HepG2 (cell line): ENCODE results near the gene SECTM1. TPM values are rescaled to one million over a fixed set of nuclear protein-coding genes. Genes with fewer than 3 reads are reported as not detected.

Experiments used
- ARHGAP35 ChIP-seq: sonication (generic); formaldehyde crosslinking; IDR thresholded peaks from 2 replicates; pipeline ENCODE4 v1.9.0; 2022; ENCODE audit warnings: mild to moderate bottlenecking, inconsistent platforms, moderate library complexity, missing genetic modification reagents, borderline replicate concordance
- CHCHD3 ChIP-seq: sonication (generic); formaldehyde crosslinking; IDR thresholded peaks from 2 replicates; pipeline ENCODE4 v1.8.0; 2022; ENCODE audit warnings: mild to moderate bottlenecking, missing genetic modification reagents, moderate library complexity
- HES4 ChIP-seq: sonication (generic); formaldehyde crosslinking; IDR thresholded peaks from 2 replicates; pipeline ENCODE4 v1.9.0; 2021; ENCODE audit warnings: mild to moderate bottlenecking, missing genetic modification reagents, borderline replicate concordance
- MBD4 ChIP-seq: IDR thresholded peaks from 2 replicates; pipeline ENCODE4 v1.6.1; 2012; ENCODE audit warnings: low read length, inconsistent platforms, borderline replicate concordance
- NFYC ChIP-seq: IDR thresholded peaks from 2 replicates; pipeline ENCODE4 v1.6.1; 2016; ENCODE audit warnings: missing genetic modification reagents, missing compliant biosample characterization
- NR3C1 ChIP-seq: sonication (generic); formaldehyde crosslinking; IDR thresholded peaks from 2 replicates; pipeline ENCODE4 v1.4.0; 2020; ENCODE audit warnings: missing genetic modification reagents
- SRSF4 ChIP-seq: fragments of 200-400 bp; formaldehyde crosslinking; IDR thresholded peaks from one replicate; pipeline ENCODE4 v1.6.1; 2018; ENCODE audit warnings: mild to moderate bottlenecking, low read depth, low read length, moderate library complexity; ENCODE audit not compliant: poor library complexity, severe bottlenecking
- YEATS2 ChIP-seq: sonication (generic); formaldehyde crosslinking; IDR thresholded peaks from 2 replicates; pipeline ENCODE4 v1.4.0; 2020; ENCODE audit warnings: missing genetic modification reagents, borderline replicate concordance
- ZNF180 ChIP-seq: sonication (generic); formaldehyde crosslinking; IDR thresholded peaks from 2 replicates; pipeline ENCODE4 v1.4.0; 2020; ENCODE audit warnings: low read depth, missing genetic modification reagents, borderline replicate concordance
- ZNF234 ChIP-seq: sonication (generic); formaldehyde crosslinking; conservative IDR thresholded peaks from 2 replicates; pipeline ENCODE4 v1.5.1; 2020; ENCODE audit warnings: mild to moderate bottlenecking, missing genetic modification reagents
- ZNF543 ChIP-seq: sonication (generic); formaldehyde crosslinking; IDR thresholded peaks from 2 replicates; pipeline ENCODE4 v1.4.0; 2020; ENCODE audit warnings: mild to moderate bottlenecking, missing genetic modification reagents
- ZNF558 ChIP-seq: sonication (generic); formaldehyde crosslinking; IDR thresholded peaks from 2 replicates; pipeline ENCODE4 v1.9.0; 2022; ENCODE audit warnings: mild to moderate bottlenecking, missing genetic modification reagents, borderline replicate concordance
- ZNF788 ChIP-seq: sonication (generic); formaldehyde crosslinking; IDR thresholded peaks from 2 replicates; pipeline ENCODE4 v1.5.0; 2020; ENCODE audit warnings: mild to moderate bottlenecking, missing genetic modification reagents, borderline replicate concordance
- ZSCAN25 ChIP-seq: sonication (generic); formaldehyde crosslinking; IDR thresholded peaks from 2 replicates; pipeline ENCODE4 v1.8.0; 2022; ENCODE audit warnings: mild to moderate bottlenecking, missing genetic modification reagents
- polyA plus RNA-seq, 8 experiments: library from polyadenylated mRNA; depleted of rRNA in 3 of 8; stranded (reverse) in 7 of 8; unstranded in 1 of 8; fragments of >200 nt; fragmentation: Illumina TruSeq in 4 of 8; extraction: Trizol in 4 of 8; gene quantifications; 2 replicates each; pipeline versions ENCODE4 v1.2.1 to v1.2.3, GENCODE V29; 2011 to 2016; ENCODE audit warnings: low read depth in 4 of 8, missing spikeins in 1 of 8, mixed read lengths in 1 of 8; ENCODE audit not compliant: insufficient read depth in 1 of 8
- total RNA-seq, 5 experiments: library from RNA; depleted of rRNA; stranded (reverse); fragments of >200 nt; fragmentation: Illumina TruSeq; extraction: Trizol; gene quantifications; 2 replicates each; pipeline ENCODE4 v1.2.3, GENCODE V29; 2016; ENCODE audit warnings: low read depth in 1 of 5
- TF ChIP-seq, protein P1 (sequence below): fragments of 450-650 bp; IDR thresholded peaks from 2 replicates; pipeline ENCODE4 v1.6.1; 2017; ENCODE audit warnings: mild to moderate bottlenecking
- TF ChIP-seq, protein P2 (sequence below): sonication (generic); formaldehyde crosslinking; IDR thresholded peaks from 2 replicates; pipeline ENCODE4 v1.9.0; 2021; ENCODE audit warnings: missing genetic modification reagents, borderline replicate concordance
- TF ChIP-seq, protein P3 (sequence below): sonication (generic); formaldehyde crosslinking; IDR thresholded peaks from 2 replicates; pipeline ENCODE4 v1.4.0; 2020; ENCODE audit warnings: mild to moderate bottlenecking, low read depth, missing genetic modification reagents
- TF ChIP-seq, protein P4 (sequence below): sonication (generic); formaldehyde crosslinking; IDR thresholded peaks from 2 replicates; pipeline ENCODE4 v1.8.1; 2023; ENCODE audit warnings: mild to moderate bottlenecking, missing genetic modification reagents
- TF ChIP-seq, protein P5 (sequence below): sonication (generic); formaldehyde crosslinking; IDR thresholded peaks from 2 replicates; pipeline ENCODE4 v1.4.0; 2020; ENCODE audit warnings: mild to moderate bottlenecking, missing genetic modification reagents

The SECTM1 gene
- total and polyA plus RNA-seq, 2 of the 13 experiments (the other 11 are each of a cell fraction or from before 2014, with no cell fraction given): 3.5 to 5.3 TPM

DNA sequence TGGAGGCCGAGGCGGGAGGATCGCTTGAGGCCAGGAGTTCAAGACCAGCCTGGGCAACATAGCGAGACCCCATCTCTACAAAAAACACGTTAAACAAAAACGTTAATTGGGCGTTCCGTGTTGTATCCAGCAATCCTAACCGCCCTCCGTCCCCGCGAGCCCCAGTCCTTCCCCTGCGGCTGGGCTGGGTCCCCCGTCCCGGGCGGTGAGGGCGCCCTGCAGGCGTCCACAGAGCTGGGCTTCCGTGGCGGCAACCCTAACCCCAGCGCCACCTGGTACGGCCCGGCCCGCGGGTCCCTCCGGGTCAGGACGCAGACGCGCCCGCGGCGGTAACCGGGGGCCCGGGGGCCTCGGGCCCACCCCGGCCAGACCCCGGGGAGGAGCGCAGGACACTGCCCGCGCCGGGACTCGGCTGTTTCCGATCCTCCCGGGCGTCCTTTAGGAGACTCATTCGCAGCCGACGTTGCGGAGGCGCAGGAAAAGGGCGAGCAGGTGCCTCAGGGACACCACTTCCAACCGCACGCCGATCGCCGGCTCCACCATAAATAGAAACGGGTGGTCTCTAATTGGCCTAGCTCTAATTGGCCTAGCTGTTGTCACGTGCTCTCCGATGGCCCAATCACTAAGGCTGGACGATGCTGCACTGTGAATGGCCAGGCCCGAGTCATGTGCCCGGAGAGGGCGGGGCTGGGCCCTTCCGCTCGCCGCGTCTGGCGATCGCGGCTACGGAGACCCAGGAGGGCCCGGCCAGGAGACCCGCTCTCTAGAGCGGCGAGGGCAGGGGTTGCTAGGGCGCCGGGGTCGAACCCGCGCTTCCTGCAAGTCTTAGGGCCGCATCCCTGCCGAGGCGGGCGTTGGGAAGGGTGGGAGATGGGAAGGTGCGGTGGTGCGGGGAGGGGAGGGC is 41.1 kb downstream of the SECTM1 start (continued):
- TF ChIP-seq MBD4 (no peak), SRSF4 (no peak), NR3C1 (CRISPR knock-in tag) (no peak), ZSCAN25 (CRISPR knock-in tag) (peak; percentile 94), CHCHD3 (CRISPR knock-in tag) (0 out of 2 replicates have a peak, but pooled peaks have one; percentile 70), ZNF558 (no peak), HES4 (no peak), ZNF543 (no peak), ZNF234 (CRISPR knock-in tag) (peak; percentile 48; the same call in 1 of the 2 replicates), ZNF788 (CRISPR knock-in tag) (peak; percentile 23; the same call in 1 of the 2 replicates), ZNF180 (CRISPR knock-in tag) (no peak), ARHGAP35 (CRISPR knock-in tag) (peak; percentile 89; the same call in 1 of the 2 replicates), YEATS2 (peak; percentile 84), NFYC (CRISPR knock-in tag) (peak; percentile 96)
- TF ChIP-seq, protein P1, sequence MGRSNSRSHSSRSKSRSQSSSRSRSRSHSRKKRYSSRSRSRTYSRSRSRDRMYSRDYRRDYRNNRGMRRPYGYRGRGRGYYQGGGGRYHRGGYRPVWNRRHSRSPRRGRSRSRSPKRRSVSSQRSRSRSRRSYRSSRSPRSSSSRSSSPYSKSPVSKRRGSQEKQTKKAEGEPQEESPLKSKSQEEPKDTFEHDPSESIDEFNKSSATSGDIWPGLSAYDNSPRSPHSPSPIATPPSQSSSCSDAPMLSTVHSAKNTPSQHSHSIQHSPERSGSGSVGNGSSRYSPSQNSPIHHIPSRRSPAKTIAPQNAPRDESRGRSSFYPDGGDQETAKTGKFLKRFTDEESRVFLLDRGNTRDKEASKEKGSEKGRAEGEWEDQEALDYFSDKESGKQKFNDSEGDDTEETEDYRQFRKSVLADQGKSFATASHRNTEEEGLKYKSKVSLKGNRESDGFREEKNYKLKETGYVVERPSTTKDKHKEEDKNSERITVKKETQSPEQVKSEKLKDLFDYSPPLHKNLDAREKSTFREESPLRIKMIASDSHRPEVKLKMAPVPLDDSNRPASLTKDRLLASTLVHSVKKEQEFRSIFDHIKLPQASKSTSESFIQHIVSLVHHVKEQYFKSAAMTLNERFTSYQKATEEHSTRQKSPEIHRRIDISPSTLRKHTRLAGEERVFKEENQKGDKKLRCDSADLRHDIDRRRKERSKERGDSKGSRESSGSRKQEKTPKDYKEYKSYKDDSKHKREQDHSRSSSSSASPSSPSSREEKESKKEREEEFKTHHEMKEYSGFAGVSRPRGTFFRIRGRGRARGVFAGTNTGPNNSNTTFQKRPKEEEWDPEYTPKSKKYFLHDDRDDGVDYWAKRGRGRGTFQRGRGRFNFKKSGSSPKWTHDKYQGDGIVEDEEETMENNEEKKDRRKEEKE: no peak
- TF ChIP-seq, protein P2, sequence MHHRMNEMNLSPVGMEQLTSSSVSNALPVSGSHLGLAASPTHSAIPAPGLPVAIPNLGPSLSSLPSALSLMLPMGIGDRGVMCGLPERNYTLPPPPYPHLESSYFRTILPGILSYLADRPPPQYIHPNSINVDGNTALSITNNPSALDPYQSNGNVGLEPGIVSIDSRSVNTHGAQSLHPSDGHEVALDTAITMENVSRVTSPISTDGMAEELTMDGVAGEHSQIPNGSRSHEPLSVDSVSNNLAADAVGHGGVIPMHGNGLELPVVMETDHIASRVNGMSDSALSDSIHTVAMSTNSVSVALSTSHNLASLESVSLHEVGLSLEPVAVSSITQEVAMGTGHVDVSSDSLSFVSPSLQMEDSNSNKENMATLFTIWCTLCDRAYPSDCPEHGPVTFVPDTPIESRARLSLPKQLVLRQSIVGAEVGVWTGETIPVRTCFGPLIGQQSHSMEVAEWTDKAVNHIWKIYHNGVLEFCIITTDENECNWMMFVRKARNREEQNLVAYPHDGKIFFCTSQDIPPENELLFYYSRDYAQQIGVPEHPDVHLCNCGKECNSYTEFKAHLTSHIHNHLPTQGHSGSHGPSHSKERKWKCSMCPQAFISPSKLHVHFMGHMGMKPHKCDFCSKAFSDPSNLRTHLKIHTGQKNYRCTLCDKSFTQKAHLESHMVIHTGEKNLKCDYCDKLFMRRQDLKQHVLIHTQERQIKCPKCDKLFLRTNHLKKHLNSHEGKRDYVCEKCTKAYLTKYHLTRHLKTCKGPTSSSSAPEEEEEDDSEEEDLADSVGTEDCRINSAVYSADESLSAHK (CRISPR knock-in tag): no peak; the same call in 1 of the 2 replicates
- TF ChIP-seq, protein P3, sequence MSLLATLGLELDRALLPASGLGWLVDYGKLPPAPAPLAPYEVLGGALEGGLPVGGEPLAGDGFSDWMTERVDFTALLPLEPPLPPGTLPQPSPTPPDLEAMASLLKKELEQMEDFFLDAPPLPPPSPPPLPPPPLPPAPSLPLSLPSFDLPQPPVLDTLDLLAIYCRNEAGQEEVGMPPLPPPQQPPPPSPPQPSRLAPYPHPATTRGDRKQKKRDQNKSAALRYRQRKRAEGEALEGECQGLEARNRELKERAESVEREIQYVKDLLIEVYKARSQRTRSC (CRISPR knock-in tag): no peak
- TF ChIP-seq, protein P4, sequence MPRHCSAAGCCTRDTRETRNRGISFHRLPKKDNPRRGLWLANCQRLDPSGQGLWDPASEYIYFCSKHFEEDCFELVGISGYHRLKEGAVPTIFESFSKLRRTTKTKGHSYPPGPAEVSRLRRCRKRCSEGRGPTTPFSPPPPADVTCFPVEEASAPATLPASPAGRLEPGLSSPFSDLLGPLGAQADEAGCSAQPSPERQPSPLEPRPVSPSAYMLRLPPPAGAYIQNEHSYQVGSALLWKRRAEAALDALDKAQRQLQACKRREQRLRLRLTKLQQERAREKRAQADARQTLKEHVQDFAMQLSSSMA (CRISPR knock-in tag): peak; percentile 38; the same call in 1 of the 2 replicates
- TF ChIP-seq, protein P5, sequence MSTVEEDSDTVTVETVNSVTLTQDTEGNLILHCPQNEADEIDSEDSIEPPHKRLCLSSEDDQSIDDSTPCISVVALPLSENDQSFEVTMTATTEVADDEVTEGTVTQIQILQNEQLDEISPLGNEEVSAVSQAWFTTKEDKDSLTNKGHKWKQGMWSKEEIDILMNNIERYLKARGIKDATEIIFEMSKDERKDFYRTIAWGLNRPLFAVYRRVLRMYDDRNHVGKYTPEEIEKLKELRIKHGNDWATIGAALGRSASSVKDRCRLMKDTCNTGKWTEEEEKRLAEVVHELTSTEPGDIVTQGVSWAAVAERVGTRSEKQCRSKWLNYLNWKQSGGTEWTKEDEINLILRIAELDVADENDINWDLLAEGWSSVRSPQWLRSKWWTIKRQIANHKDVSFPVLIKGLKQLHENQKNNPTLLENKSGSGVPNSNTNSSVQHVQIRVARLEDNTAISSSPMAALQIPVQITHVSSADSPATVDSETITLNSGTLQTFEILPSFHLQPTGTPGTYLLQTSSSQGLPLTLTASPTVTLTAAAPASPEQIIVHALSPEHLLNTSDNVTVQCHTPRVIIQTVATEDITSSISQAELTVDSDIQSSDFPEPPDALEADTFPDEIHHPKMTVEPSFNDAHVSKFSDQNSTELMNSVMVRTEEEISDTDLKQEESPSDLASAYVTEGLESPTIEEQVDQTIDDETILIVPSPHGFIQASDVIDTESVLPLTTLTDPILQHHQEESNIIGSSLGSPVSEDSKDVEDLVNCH (CRISPR knock-in tag): no peak
